Uterus (tissue), 2 donors: Measurements from ENCODE around the gene ESRRG.

Source experiments
- POLR2A ChIP-seq, 2 donors: fragments of 450-650 bp; IDR thresholded peaks; one replicate each; pipeline ENCODE4 v1.6.1; 2016; ENCODE audit warnings: antibody characterized with exemption in 2 of 2, mild to moderate bottlenecking in 1 of 2, moderate library complexity in 1 of 2
- TF ChIP-seq, protein P1 (sequence below), 4 experiments: fragments of 200-600 bp in 2 of 4; fragments of 450-650 bp in 2 of 4; sonication (generic) in 2 of 4; IDR thresholded peaks; one replicate each; pipeline ENCODE4 v1.5.1; 2016 to 2019; ENCODE audit warnings: antibody characterized with exemption in 4 of 4, mild to moderate bottlenecking in 2 of 4, moderate library complexity in 1 of 4

DNA sequence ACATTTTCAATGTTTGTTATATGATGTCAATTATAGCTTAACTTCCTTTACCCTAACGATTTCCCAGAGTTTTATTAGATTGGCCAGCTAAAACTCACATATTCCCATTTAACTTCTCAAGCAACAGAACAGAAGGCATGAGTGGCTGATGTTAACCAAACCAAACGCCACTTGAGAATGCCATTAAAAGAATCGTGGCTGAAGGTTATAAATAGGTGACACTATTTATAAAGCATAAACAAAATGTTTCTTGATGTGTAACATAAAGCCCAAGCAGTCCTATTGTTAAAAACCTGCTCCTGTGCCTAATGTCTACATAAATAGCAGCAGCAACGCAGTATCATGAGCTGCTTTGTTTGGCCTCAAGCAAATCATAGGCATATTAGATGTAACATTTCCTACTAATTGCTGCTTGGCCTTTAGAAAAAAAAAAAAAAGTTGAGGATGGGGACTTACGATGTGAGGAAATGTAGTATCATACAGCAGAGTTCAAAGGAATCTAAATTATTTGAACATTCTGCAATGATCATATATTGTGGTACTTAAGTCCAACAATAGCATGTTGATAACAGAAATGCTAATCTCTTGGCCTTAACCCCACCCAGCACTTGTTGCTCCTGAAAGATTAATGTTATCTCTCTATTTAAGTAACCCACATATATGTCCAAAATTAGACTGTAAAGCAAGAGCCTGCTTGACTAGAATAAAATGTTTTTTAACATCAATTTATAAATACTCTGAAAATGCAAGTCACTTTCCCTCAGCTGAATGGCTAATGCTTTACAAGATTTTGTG is 106.0 kb downstream of the ESRRG start:
- TF ChIP-seq, protein P1, sequence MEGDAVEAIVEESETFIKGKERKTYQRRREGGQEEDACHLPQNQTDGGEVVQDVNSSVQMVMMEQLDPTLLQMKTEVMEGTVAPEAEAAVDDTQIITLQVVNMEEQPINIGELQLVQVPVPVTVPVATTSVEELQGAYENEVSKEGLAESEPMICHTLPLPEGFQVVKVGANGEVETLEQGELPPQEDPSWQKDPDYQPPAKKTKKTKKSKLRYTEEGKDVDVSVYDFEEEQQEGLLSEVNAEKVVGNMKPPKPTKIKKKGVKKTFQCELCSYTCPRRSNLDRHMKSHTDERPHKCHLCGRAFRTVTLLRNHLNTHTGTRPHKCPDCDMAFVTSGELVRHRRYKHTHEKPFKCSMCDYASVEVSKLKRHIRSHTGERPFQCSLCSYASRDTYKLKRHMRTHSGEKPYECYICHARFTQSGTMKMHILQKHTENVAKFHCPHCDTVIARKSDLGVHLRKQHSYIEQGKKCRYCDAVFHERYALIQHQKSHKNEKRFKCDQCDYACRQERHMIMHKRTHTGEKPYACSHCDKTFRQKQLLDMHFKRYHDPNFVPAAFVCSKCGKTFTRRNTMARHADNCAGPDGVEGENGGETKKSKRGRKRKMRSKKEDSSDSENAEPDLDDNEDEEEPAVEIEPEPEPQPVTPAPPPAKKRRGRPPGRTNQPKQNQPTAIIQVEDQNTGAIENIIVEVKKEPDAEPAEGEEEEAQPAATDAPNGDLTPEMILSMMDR (IDR thresholded peaks at IDR 0.05), result no peak
- no peak for TF ChIP-seq POLR2A (IDR thresholded peaks at IDR 0.05)
